ENCODE data around the gene CACNA1H. TPM values are rescaled to one million over a fixed set of nuclear protein-coding genes. Genes with fewer than 3 reads are reported as not detected.
"Not testable (repeated sequence)": the region's sequence is repeated elsewhere in the genome, so short reads cannot be mapped to it uniquely, and the experiment has no call there.

CACNA1H gene
- total RNA-seq, 1 experiment from 2014 or later = 0.59 TPM

DNA sequence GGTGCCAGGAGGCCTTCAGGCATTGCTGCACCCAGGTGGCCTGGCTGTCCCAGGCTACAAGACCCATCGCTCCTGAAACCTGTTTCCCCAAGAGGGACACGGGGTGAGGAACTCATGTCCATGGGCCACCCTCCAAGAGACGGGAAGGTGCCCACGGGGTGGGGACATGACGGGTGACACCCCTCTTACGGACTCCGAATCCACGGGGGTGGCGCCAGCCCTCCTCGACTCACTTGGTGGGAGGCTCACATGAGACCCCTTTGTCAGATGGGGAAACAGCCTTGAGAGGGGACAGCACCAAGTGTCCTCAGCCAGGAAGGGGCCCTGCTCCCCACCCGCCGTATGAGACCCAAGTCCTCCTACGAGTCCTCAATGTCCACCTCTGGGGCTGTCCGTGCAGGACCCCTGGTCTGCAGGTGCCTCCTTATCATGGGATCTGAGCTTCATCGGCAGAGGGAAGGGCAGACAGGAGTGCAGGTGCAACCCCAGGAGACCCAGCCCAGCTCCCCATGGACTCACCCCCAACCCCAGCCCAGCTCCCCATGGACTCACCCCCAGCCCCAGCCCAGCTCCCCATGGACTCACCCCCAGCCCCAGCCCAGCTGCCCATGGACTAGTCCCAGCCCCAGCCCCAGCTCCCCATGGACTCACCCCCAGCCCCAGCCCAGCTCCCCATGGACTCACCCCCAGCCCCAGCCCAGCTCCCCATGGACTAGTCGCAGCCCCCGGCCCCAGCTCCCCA lies 77.7 kb downstream of the CACNA1H start:
- not testable (repeated sequence) for H3K9me3 ChIP-seq, H3K4me3 ChIP-seq, DNase-seq, H3K27me3 ChIP-seq, H3K36me3 ChIP-seq

DNA sequence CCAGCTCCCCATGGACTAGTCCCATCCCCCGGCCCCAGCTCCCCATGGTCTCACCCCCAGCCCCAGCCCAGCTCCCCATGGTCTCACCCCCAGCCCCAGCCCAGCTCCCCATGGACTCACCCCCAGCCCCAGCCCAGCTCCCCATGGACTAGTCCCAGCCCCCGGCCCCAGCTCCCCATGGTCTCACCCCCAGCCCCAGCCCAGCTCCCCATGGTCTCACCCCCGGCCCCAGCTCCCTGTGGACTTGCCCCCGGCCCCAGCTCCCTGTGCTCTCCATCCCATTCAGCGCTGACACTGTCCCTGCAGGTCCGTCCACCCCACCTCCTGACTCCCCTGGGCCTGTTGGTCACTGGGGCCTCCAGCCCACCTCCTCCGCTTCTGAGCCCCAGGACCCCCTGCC lies 78.4 kb downstream of the CACNA1H start:
- not testable (repeated sequence) for H3K36me3 ChIP-seq, H3K9me3 ChIP-seq, H3K4me3 ChIP-seq, DNase-seq, H3K27me3 ChIP-seq

DNA sequence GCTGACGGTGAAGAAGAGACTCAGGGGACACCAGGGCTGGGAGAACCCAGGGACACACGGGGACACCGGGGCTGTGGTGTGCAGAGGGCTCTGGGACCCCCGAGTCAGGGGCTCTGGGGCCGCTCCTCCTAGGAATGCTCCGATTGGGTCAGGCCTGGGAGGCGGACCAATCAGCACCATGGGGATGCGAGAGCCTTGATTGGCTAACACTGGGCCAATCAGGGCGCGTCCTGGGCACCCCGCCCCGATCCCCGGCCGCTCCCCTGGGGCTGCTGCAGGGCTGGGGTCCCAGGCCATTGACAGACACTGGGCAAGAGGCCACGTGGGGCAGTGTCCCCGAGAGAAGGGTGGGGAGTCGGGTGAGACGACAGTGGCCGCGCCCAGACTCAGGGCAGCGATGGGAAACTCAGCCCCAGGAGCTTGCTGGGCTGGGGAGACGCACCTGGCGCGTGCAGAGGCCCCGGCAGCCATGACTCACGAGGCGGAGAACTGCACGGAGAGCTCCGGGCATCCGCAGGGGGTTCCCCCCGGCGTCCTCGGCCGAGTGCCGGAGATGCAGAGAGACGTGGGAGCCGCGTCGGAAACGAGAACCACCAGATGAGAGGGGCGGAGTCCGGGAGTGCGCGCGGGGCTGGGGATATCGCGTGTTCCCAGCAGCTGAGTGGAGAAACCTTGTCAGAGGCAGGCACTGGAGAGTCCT lies 79.3 kb downstream of the CACNA1H start:
- H3K36me3 ChIP-seq, DNase-seq, H3K27me3 ChIP-seq, H3K4me3 ChIP-seq, H3K9me3 ChIP-seq: not testable (repeated sequence)

DNA sequence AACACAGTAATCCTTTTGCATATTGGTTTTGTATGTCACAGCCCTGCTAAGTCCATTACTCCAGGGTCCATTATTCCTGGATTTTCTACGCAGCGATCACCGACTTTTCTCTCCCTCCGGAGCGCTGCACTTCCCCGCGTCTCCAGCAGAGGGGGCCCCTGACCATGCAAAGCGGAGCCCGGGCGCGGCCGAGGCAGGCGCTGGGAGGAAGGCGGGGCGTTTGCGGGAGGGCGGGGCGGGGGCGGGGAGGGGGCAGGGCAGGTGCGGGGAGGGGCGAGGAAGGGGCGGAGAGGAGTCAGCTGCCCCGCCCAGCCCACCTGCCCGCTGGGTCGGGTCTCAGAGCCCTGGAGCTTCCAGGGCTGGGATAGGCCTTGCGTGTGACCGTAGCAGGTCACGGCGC lies 83.8 kb downstream of the CACNA1H start:
- not testable (repeated sequence) for H3K36me3 ChIP-seq, H3K4me3 ChIP-seq, H3K27me3 ChIP-seq, H3K9me3 ChIP-seq, DNase-seq

DNA sequence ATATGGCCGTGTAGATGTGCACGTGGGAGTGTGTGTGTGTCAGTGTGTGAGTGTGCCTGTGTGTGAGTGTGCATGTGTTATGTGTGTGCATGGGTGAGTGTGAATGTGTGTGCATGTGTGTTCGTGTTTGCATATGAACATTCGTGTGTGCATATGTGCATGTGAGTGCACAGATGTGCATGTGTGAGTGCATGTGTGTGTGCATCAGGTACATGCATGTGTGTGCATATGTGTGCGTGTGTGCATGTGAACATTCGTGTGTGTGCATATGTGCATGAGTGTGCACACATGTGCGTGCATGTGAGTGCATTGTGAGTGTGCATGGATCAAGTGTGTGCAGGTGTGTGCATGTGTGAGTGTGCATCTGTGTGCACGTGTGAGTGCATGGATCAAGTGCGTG lies 85.1 kb downstream of the CACNA1H start:
- H3K36me3 ChIP-seq = no peaks in the 10 kb centered on the region
- H3K27me3 ChIP-seq = peaks cover 8% of the 10 kb centered on the region
- no peak for DNase-seq
- H3K4me3 ChIP-seq = no peak overlapping the region
- no peaks in the 10 kb centered on the region for H3K9me3 ChIP-seq

DNA sequence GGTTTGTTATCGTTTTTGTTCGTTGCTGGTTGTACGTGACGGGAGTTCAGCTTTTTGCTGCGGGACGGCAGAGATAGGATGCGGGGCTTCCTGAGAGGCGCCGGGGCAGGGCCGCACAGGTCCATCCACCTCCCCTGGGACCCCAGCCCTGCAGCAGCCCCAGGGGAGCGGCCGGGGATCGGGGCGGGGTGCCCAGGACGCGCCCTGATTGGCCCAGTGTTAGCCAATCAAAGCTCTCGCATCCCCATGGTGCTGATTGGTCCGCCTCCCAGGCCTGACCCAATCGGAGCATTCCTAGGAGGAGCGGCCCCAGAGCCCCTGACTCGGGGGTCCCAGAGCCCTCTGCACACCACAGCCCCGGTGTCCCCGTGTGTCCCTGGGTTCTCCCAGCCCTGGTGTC lies 86.0 kb downstream of the CACNA1H start:
- not testable (repeated sequence) for H3K36me3 ChIP-seq, H3K4me3 ChIP-seq, H3K9me3 ChIP-seq, H3K27me3 ChIP-seq
- DNase-seq = peak; percentile 31

DNA sequence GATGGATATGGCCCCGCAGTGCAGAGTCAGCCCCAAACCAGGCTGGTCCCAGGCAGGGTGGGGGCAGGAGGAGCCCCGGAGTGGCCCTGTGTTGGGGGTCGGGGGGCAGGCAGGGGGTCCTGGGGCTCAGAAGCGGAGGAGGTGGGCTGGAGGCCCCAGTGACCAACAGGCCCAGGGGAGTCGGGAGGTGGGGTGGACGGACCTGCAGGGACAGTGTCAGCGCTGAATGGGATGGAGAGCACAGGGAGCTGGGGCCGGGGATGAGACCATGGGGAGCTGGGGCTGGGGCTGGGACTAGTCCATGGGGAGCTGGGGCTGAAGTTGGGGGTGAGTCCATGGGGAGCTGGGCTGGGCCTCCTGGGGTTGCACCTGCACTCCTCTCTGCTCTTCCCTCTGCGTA lies 86.7 kb downstream of the CACNA1H start:
- not testable (repeated sequence) for H3K27me3 ChIP-seq, H3K9me3 ChIP-seq, H3K36me3 ChIP-seq, H3K4me3 ChIP-seq, DNase-seq

DNA sequence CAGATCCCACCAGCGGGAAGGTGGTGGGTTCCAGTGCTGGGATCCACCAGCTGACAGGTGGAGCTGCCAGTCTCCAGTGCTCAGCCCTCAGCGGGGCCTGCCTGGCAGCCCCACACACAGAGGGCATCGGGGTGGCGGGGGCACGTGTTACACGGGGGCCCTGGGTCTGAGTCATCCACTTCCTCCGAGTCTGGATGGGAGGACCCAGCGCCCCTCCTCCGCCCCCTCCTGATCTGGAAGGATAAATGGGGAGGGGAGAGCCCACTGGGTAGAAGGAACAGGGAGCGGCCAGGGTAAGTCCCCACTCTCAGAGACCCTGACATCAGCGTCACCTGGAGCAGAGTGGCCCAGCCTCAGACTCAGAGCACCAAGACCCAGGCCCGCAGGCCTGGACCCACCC lies 87.5 kb downstream of the CACNA1H start, which contains the start of gene TPSAB1:
Gene TPSAB1, plus strand, starts transcription at position 270 of the 400 bp plus-strand sequence. CDS start 234 bp downstream, outside the sequence.
- H3K36me3 ChIP-seq, H3K4me3 ChIP-seq, H3K27me3 ChIP-seq, H3K9me3 ChIP-seq, DNase-seq: not testable (repeated sequence)

DNA sequence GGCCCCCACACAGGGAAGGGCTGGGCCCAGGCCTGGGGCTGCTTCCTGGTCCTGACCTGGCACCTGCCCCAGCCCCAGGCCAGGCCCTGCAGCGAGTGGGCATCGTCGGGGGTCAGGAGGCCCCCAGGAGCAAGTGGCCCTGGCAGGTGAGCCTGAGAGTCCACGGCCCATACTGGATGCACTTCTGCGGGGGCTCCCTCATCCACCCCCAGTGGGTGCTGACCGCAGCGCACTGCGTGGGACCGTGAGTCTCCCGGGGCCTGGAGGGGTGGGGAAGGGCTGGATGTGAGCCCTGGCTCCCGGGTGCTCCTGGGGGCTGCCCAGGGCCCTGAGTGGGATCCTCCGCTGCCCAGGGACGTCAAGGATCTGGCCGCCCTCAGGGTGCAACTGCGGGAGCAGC lies 88.2 kb downstream of the CACNA1H start:
- H3K27me3 ChIP-seq = peaks cover 14% of the 10 kb centered on the region
- DNase-seq, H3K4me3 ChIP-seq, H3K9me3 ChIP-seq, H3K36me3 ChIP-seq: not testable (repeated sequence)

DNA sequence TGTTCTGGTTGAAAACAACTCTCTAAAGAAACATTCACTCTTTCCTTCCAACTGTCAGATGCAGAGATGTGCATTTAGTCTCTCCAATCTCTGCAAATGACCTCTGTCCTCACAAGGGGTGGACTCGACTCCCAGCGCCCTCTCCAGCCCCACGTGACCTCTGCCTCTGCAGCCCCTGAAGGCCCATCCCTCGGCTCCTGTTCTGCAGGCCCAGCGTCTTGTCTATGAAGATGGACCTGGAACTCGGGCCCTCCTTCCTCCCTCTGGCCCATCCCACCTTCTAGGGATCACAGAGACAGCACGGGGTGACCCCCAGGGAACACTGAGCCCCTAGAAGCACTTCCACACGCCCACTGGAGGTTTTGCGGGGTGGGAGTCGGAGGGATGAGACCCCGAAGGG lies 90.5 kb downstream of the CACNA1H start:
- not testable (repeated sequence) for H3K36me3 ChIP-seq, DNase-seq

DNA sequence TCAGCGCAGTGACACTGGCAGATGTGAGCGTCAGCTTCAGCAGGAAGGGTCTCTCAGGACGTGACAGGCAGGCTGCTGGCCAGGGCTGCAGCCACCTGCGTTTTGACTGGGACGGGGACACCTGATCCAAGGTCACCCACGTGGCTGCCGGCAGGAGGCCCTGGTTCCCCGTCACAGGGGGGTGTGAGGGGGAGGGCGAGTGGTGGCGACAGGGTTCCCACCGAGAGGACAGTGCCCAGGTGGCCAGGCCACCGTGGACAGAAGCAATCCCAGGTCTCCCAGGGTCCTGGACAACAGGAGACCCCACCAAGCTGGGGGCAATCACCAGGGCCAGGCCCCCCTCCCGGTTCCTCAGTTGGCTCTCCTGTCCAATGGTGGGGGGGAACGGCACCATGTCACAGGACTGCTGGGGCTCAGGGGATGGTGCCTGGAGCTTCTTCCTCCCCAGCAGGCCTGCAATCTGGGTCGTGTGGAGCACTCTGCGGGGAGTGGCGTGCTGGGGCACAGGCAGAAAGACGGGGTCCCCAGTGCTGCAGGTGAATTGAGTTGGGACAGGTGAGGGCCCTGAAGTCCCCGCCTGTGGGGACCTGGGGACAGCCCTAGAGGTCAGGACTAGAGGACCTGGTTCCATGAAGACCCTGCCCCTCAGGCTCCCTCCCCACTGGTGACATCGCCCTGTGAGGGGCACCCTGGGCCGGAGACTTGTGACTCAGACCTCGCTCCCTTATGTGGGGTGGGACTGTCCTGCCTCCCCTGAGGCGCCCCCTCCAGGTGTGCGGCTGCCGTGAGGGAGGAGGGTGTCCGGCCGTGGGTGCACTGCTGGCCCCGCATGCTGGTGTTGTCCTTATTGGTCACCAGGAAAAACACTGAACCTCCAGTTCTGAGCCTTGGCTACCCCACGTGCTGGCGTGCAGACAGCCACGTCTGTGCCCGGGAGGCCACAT lies 91.3 kb downstream of the CACNA1H start:
- not testable (repeated sequence) for H3K36me3 ChIP-seq, DNase-seq, H3K4me3 ChIP-seq, H3K9me3 ChIP-seq
- H3K27me3 ChIP-seq = peaks cover 19% of the 10 kb centered on the region

More for the DNA sequence above, 90.5 kb downstream of the CACNA1H start:
- H3K4me3 ChIP-seq, H3K9me3 ChIP-seq: not testable (repeated sequence)
- H3K27me3 ChIP-seq = peaks cover 23% of the 10 kb centered on the region

DNA sequence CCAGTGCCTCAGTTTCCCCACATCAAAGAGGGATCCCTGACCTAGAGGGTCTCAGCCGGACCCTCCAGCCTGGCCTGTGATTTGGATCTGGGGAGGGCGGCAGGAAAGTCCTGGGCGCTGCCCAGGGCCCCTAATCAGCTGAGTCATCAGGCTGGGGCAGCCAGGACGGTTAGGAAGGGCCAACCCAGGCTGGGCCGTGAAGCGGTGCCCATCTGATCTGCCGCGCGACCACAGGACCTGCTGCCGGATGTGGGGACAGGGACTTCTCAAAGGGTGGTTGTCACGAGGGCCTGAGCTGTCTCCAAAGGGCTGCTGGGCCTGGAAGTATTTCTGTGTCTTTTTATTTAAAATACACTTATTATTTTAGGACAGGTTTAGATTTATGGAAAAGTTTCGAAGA lies 92.0 kb downstream of the CACNA1H start:
- Histone ChIP-seq H3K9me3 (no peaks in the 10 kb centered on the region), H3K4me3 (no peak overlapping the region), H3K27me3 (peaks cover 19% of the 10 kb centered on the region), H3K36me3 (no peaks in the 10 kb centered on the region)
- DNase-seq = peak; percentile 27

DNA sequence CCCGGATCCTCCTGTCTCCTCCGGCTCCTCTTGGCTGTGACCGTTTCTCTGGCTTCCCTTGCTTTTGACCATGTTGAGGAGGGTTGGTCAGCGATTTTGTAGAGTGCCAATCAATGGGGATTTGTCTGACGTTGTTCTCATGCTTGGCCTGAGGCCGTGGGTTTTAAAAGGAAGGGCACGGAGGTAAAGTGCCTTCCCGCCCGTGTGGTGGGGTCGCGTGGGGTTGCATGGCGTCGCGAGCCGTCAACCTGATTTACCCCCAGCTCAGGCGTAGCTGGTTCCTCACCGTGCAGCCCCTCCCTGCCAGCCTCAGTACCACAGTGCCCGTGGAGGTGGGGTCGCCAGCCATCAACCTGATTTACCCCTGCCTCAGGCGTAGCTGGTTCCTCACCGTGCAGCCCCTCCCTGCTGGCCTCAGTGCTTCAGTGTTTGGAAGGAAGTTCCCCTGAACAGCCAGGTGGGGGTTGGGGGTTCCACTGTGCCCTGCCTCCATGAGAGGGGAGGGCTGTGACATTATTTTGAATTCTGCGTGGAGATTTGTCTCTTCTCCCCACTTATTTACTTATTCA lies 92.6 kb downstream of the CACNA1H start:
- no peak for DNase-seq
- H3K36me3 ChIP-seq = no peaks in the 10 kb centered on the region
- no peaks in the 10 kb centered on the region for H3K9me3 ChIP-seq
- peaks cover 19% of the 10 kb centered on the region for H3K27me3 ChIP-seq
- no peak overlapping the region for H3K4me3 ChIP-seq

DNA sequence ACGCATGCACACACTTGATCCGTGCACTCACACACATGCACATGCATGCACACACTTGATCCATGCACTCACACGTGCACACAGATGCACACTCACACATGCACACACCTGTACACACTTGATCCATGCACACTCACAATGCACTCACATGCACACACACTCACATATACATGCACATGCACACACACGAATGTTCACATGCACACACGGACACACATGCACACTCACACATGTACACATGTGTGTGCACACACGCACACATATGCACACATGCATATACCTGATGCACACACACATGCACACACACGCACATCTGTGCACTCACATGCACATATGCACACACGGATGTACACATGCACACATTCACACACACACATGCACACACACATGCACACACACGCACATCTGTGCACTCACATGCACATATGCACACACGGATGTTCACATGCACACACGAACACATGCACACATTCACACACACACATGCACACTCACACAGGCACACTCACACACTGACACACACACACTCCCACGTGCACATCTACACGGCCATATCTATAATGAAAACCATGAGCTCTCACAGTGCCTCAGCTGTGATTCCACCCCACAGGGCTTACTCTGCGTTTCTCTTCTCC lies 95.1 kb downstream of the CACNA1H start:
- H3K4me3 ChIP-seq, H3K9me3 ChIP-seq, DNase-seq, H3K36me3 ChIP-seq: not testable (repeated sequence)
- peaks cover 19% of the 10 kb centered on the region for H3K27me3 ChIP-seq

DNA sequence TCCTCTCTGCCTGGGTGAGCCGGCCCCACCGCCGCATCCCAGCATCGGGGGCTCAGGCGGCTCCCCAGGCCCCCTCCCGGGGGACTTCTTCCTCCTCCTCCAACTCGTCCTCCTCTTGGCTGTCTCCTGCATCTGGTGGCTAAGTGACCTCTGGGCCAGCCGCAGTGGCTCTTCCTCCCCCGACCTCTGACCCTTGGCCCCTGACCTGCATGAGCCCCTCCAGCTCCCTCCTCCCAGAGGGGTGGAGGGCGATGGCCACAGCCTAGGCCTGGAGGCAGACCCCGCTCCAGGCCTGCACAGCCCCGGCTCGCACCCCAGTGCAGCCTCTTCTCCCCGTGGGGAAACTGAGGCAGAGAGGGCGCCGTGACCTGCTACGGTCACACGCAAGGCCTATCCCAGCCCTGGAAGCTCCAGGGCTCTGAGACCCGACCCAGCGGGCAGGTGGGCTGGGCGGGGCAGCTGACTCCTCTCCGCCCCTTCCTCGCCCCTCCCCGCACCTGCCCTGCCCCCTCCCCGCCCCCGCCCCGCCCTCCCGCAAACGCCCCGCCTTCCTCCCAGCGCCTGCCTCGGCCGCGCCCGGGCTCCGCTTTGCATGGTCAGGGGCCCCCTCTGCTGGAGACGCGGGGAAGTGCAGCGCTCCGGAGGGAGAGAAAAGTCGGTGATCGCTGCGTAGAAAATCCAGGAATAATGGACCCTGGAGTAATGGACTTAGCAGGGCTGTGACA lies 96.3 kb downstream of the CACNA1H start:
- H3K27me3 ChIP-seq = peaks cover 19% of the 10 kb centered on the region
- not testable (repeated sequence) for H3K36me3 ChIP-seq, DNase-seq, H3K4me3 ChIP-seq, H3K9me3 ChIP-seq
